H1 (cell line): Measurements from ENCODE around the gene SLC38A10. TPM values are rescaled to one million over a fixed set of nuclear protein-coding genes. Genes with fewer than 3 reads are reported as not detected.
A peak's percentile ranks its signal among the peaks of the same experiment; 100 is the strongest.

Source experiments
- CTCF ChIA-PET: fragments of 300-600 bp; sonication (Branson Sonifier 250); formaldehyde crosslinking; loops from one replicate; lab custom pipeline; 2021; ENCODE audit not compliant: partially characterized antibody; lab: Charles Lee
- POLR2A ChIA-PET: fragments of 300-600 bp; sonication (Branson Sonifier 250); formaldehyde crosslinking; loops from one replicate; lab custom pipeline; 2021; ENCODE audit warnings: inconsistent platforms; ENCODE audit not compliant: partially characterized antibody; lab: Charles Lee
- DNase-seq, 2 experiments: peaks; one replicate each; pipeline versions ENCODE4 v3.0.0 to v3.0.0-alpha.2; 2010 to 2022; ENCODE audit warnings: low spot score in 2 of 2, low read depth in 1 of 2, mixed read lengths in 1 of 2
- FAIRE-seq: peaks from 2 replicates; lab custom pipeline; 2011; peaks lifted over from hg19 to GRCh38; lab: Jason Lieb, UNC
- H2AFZ ChIP-seq: 2 replicates; pipeline ENCODE4 v1.8.1; 2012; ENCODE audit warnings: low read length, inconsistent platforms
- H2AK5ac ChIP-seq: 2 replicates; pipeline ENCODE4 v1.6.1; 2013; ENCODE audit warnings: low read depth, low read length
- H2BK120ac ChIP-seq: replicated peaks from 2 replicates; pipeline ENCODE3; 2013; ENCODE audit warnings: low read depth, low read length, inconsistent platforms
- H2BK12ac ChIP-seq: 2 replicates; pipeline ENCODE4 v1.6.1; 2013; ENCODE audit warnings: low read depth, low read length
- H2BK15ac ChIP-seq: 2 replicates; pipeline ENCODE4 v1.6.1; 2013; ENCODE audit warnings: low read length
- H2BK20ac ChIP-seq: 2 replicates; pipeline ENCODE4 v1.6.1; 2013; ENCODE audit warnings: low read length
- H2BK5ac ChIP-seq: 2 replicates; pipeline ENCODE4 v1.6.1; 2013; ENCODE audit warnings: low read depth, low read length
- H3K14ac ChIP-seq: 2 replicates; pipeline ENCODE4 v1.6.1; 2013; ENCODE audit warnings: inconsistent platforms; ENCODE audit not compliant: insufficient read length
- H3K18ac ChIP-seq: 2 replicates; pipeline ENCODE4 v1.6.1; 2013; ENCODE audit warnings: low read length; ENCODE audit errors: extremely low read depth
- H3K23ac ChIP-seq: 2 replicates; pipeline ENCODE4 v1.6.1; 2013; ENCODE audit warnings: inconsistent platforms; ENCODE audit not compliant: insufficient read length
- H3K23me2 ChIP-seq: 2 replicates; pipeline ENCODE4 v1.6.1; 2013; ENCODE audit warnings: low read depth, low read length
- H3K27ac ChIP-seq: 2 replicates; pipeline ENCODE4 v1.6.1; 2011; ENCODE audit warnings: low read depth, low read length, inconsistent platforms
- H3K27me3 ChIP-seq, 4 experiments: replicated peaks in 1 of 4; 1 replicate in 1 of 4; 2 replicates in 3 of 4; pipeline versions ENCODE4 v1.6.1 to v1.8.1; 2011 to 2013; ENCODE audit warnings: low read length in 3 of 4, mild to moderate bottlenecking in 3 of 4, inconsistent platforms in 2 of 4, mixed read lengths in 2 of 4, moderate library complexity in 1 of 4; ENCODE audit not compliant: control insufficient read depth in 3 of 4, insufficient read depth in 3 of 4; ENCODE audit errors: extremely low read depth in 1 of 4
- H3K36me3 ChIP-seq, 4 experiments: 2 replicates each; pipeline versions ENCODE4 v1.6.1 to v1.8.1; 2011 to 2013; ENCODE audit warnings: mild to moderate bottlenecking in 4 of 4, low read length in 3 of 4, moderate library complexity in 2 of 4, control low read depth in 1 of 4, inconsistent platforms in 1 of 4; ENCODE audit not compliant: insufficient read depth in 4 of 4, control insufficient read depth in 2 of 4
- H3K4ac ChIP-seq: replicated peaks from 2 replicates; pipeline ENCODE3; 2013; ENCODE audit warnings: low read length, low read depth, mixed read lengths, inconsistent platforms; ENCODE audit not compliant: insufficient read length
- H3K4me1 ChIP-seq, 4 experiments: replicated peaks in 1 of 4; 1 replicate in 1 of 4; 2 replicates in 3 of 4; pipeline versions ENCODE4 v1.6.1 to v1.8.1; 2011 to 2013; ENCODE audit warnings: low read length in 3 of 4, inconsistent platforms in 2 of 4, mixed read lengths in 1 of 4; ENCODE audit not compliant: insufficient read depth in 4 of 4, control insufficient read depth in 3 of 4
- H3K4me2 ChIP-seq, 2 experiments: 2 replicates each; pipeline versions ENCODE4 v1.6.1 to v1.8.1; 2011 to 2013; ENCODE audit warnings: low read depth in 2 of 2, low read length in 2 of 2, control low read depth in 1 of 2, inconsistent platforms in 1 of 2, mild to moderate bottlenecking in 1 of 2; ENCODE audit not compliant: insufficient read depth in 1 of 2
- H3K4me3 ChIP-seq, 4 experiments: fragments of 200-600, 300-600 bp in 1 of 4; sonication (generic), shearing (Covaris generic), sonication (Bioruptor Twin) in 1 of 4; 2 replicates each; pipeline versions ENCODE4 v1.5.1 to v1.8.1; 2011 to 2016; ENCODE audit warnings: low read length in 4 of 4, low read depth in 3 of 4, control low read depth in 2 of 4, inconsistent platforms in 2 of 4, mild to moderate bottlenecking in 2 of 4, mixed read lengths in 1 of 4, moderate library complexity in 1 of 4; ENCODE audit not compliant: insufficient read depth in 2 of 4; ENCODE audit errors: extremely low read depth in 1 of 4
- H3K56ac ChIP-seq: replicated peaks from 2 replicates; pipeline ENCODE3; 2013; ENCODE audit warnings: low read depth, mild to moderate bottlenecking, mixed read lengths, low read length, inconsistent platforms; ENCODE audit not compliant: insufficient read length
- H3K79me1 ChIP-seq: 2 replicates; pipeline ENCODE4 v1.6.1; 2013; ENCODE audit warnings: low read depth, low read length, control low read depth
- H3K79me2 ChIP-seq, 2 experiments: 2 replicates each; pipeline versions ENCODE4 v1.6.1 to v1.8.1; 2012 to 2013; ENCODE audit warnings: low read length in 2 of 2, mild to moderate bottlenecking in 2 of 2, inconsistent platforms in 1 of 2; ENCODE audit not compliant: insufficient read depth in 2 of 2, control insufficient read depth in 1 of 2
- H3K9ac ChIP-seq, 4 experiments: replicated peaks in 1 of 4; 1 replicate in 1 of 4; 2 replicates in 3 of 4; pipeline versions ENCODE4 v1.6.1 to v1.8.1; 2011 to 2013; ENCODE audit warnings: low read depth in 3 of 4, low read length in 3 of 4, control low read depth in 2 of 4, mild to moderate bottlenecking in 2 of 4, moderate library complexity in 2 of 4, inconsistent platforms in 1 of 4; ENCODE audit errors: extremely low read depth in 1 of 4
- H3K9me3 ChIP-seq, 2 experiments: 2 replicates each; pipeline versions ENCODE4 v1.6.1 to v1.8.1; 2012 to 2013; ENCODE audit warnings: mild to moderate bottlenecking in 2 of 2, moderate library complexity in 2 of 2, control low read depth in 1 of 2, inconsistent platforms in 1 of 2, low read depth in 1 of 2, low read length in 1 of 2, mixed read lengths in 1 of 2; ENCODE audit not compliant: insufficient read depth in 2 of 2
- H4K20me1 ChIP-seq, 2 experiments: replicated peaks in 1 of 2; 2 replicates each; pipeline versions ENCODE3 to v1.8.1; 2011 to 2013; ENCODE audit warnings: inconsistent platforms in 2 of 2, low read length in 2 of 2, mild to moderate bottlenecking in 1 of 2; ENCODE audit not compliant: insufficient read depth in 2 of 2, control insufficient read depth in 1 of 2
- H4K5ac ChIP-seq: 2 replicates; pipeline ENCODE4 v1.6.1; 2013; ENCODE audit warnings: low read length, low read depth, mixed read lengths, inconsistent platforms; ENCODE audit not compliant: insufficient read length
- H4K8ac ChIP-seq: 2 replicates; pipeline ENCODE4 v1.8.0; 2013; ENCODE audit warnings: mild to moderate bottlenecking, moderate library complexity, low read length, inconsistent platforms; ENCODE audit not compliant: insufficient read depth; ENCODE audit errors: extremely low read depth
- H4K91ac ChIP-seq: replicated peaks from 2 replicates; pipeline ENCODE3; 2013; ENCODE audit warnings: low read length, mixed read lengths, inconsistent platforms; ENCODE audit not compliant: insufficient read length
- CTBP2 ChIP-seq: IDR thresholded peaks from 2 replicates; pipeline ENCODE4 v1.7.0; 2011; ENCODE audit warnings: borderline replicate concordance, mild to moderate bottlenecking, moderate library complexity, mixed read lengths, low read length; ENCODE audit not compliant: insufficient read depth, insufficient read length
- FOSL1 ChIP-seq: IDR thresholded peaks from 2 replicates; pipeline ENCODE4 v1.6.1; 2011; ENCODE audit warnings: mild to moderate bottlenecking, low read depth, low read length, moderate library complexity; ENCODE audit not compliant: insufficient read depth
- KDM1A ChIP-seq: fragments of 200-600, 300-600 bp; sonication (generic); IDR thresholded peaks from 2 replicates; pipeline ENCODE4 v1.7.1; 2016; ENCODE audit warnings: mild to moderate bottlenecking, low read length, borderline replicate concordance
- RAD21 ChIP-seq, 2 experiments: IDR thresholded peaks in 1 of 2; conservative IDR thresholded peaks in 1 of 2; 2 replicates each; pipeline ENCODE4 v1.6.1; 2011; ENCODE audit warnings: low read depth in 2 of 2, low read length in 2 of 2, improper control_type of control experiment in 1 of 2, inconsistent platforms in 1 of 2, mild to moderate bottlenecking in 1 of 2, moderate library complexity in 1 of 2
- RNF2 ChIP-seq: fragments of 200-900, 300-1000 bp; sonication (generic); IDR thresholded peaks from 2 replicates; pipeline ENCODE4 v1.7.1; 2016; ENCODE audit warnings: borderline replicate concordance, low read depth, mild to moderate bottlenecking, antibody characterized with exemption, low read length; ENCODE audit not compliant: poor library complexity, severe bottlenecking; ENCODE audit errors: missing control alignments
- SRF ChIP-seq: IDR thresholded peaks from 2 replicates; pipeline ENCODE4 v1.6.1; 2011; ENCODE audit warnings: mild to moderate bottlenecking, low read depth, low read length, moderate library complexity
- WGBS, 2 experiments: shearing (Covaris generic) in 1 of 2; methylation state at CpG; one replicate each; pipeline versions ENCODE4 v1.1.6 to v1.1.7; 2013 to 2015; ENCODE audit warnings: low lambda C conversion rate in 2 of 2, mixed read lengths in 2 of 2, inconsistent platforms in 1 of 2, low coverage in 1 of 2, missing lambda C conversion rate in 1 of 2; ENCODE audit not compliant: insufficient replicate concordance in 2 of 2, insufficient coverage in 1 of 2, insufficient read length in 1 of 2; ENCODE audit errors: extremely low coverage in 1 of 2, missing lambda C conversion rate in 1 of 2; 5-methylcytosine and 5-hydroxymethylcytosine counted together
- polyA plus RNA-seq, 7 experiments: library from polyadenylated mRNA; depleted of rRNA in 3 of 7; stranded (reverse) in 5 of 7; unstranded in 2 of 7; fragments of >200 nt in 5 of 7; fragments of 200-250 nt in 2 of 7; gene quantifications; 1 replicate in 5 of 7; 2 replicates in 1 of 7; 4 replicates in 1 of 7; pipeline versions ENCODE4 v1.2.1 to v1.2.3, GENCODE V29; 2011 to 2013; ENCODE audit warnings: missing spikeins in 2 of 7, mixed read lengths in 2 of 7
- total RNA-seq: library from RNA; stranded (reverse); fragmentation: NEBNext Ultra II Directional; extraction: Animal tissue kit (Norgen Biotek cat#: 25700); gene quantifications from 2 replicates; pipeline ENCODE4 v1.2.1, GENCODE V29; 2021
- TF ChIP-seq, protein P1 (sequence below), 3 experiments: IDR thresholded peaks; 1 replicate in 2 of 3; 2 replicates in 1 of 3; pipeline versions ENCODE4 v1.5.1 to v1.6.1; 2011; ENCODE audit warnings: low read length in 3 of 3, mild to moderate bottlenecking in 3 of 3, inconsistent platforms in 2 of 3, low read depth in 1 of 3, moderate library complexity in 1 of 3; ENCODE audit not compliant: insufficient read depth in 1 of 3; ENCODE audit errors: control extremely low read depth in 1 of 3

SLC38A10 gene
- total and polyA plus RNA-seq, 2 of the 8 experiments (the other 6 are each of a cell fraction or from before 2014, with no cell fraction given): 26.4 to 41.0 TPM

DNA sequence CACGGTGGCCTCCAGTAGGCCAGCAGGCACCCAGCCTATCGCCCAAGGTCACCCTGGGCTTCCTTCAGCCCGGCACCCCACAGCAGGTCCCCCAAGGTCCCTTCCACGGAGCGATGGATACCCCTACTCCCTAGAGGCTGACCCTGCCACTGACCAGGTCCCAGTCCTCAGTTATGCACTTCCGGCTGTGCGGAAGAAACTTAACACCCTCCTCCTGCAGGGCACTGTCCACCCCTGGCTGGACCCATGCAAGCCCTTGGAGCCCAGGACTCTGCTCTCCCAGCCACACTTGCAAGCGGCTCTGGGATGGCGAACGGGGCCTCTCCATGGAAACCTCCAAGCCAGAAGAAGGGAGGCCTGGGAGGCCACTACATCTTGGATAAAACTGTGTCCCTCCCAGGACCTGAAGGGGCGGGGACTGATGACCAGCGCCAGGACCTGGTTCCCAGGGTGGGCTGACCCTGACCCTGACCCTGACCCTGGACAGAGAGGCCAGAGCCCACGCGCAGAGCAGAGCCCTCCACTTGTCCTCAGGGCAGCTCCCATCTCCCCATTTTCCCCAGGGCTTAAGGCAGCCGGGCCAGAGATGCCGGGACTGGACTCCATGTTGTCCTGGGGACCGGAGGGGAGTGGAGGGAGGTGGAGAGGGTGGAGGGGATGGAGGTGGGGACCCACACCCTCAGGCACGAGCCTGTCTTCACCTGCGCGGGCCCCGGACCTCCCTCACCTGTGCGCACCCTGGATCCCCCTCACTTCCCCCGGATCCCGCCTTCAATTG, 73.1 kb downstream of the SLC38A10 start:
- Histone ChIP-seq H3K56ac (no peak overlapping the region), H3K27me3 (peaks cover 0 to 2% (median 0%) of the 10 kb centered on the region in 4 experiments; a peak in 2 of 7 replicates), H2BK20ac (no peak overlapping the region), H3K79me2 (peaks cover 0 to 15% of the 10 kb centered on the region in 2 experiments; a peak in 1 of 4 replicates), H3K18ac (no peak overlapping the region), H2BK12ac (no peak overlapping the region), H2BK5ac (no peak overlapping the region), H2BK15ac (no peak overlapping the region), H3K27ac (no peak overlapping the region), H2AFZ (no peak overlapping the region), H3K14ac (no peak overlapping the region), H3K36me3 (peaks cover 0 to 5% (median 0%) of the 10 kb centered on the region in 4 experiments; a peak in 1 of 8 replicates), H4K5ac (no peak overlapping the region), H2AK5ac (no peak overlapping the region), H3K4me2 (peak overlapping the region; percentile 87 to 90), H4K91ac (no peak overlapping the region), H4K20me1 (peaks cover 4 to 10% of the 10 kb centered on the region in 2 experiments), H3K4me1 (peaks cover 0 to 12% (median 9%) of the 10 kb centered on the region in 4 experiments; a peak in 5 of 7 replicates), H2BK120ac (no peak overlapping the region), H3K9ac (peak overlapping the region in 3 of 4 experiments; percentile 34 to 58 (median 44); a peak in 5 of 7 replicates), H3K23me2 (peaks cover 12% of the 10 kb centered on the region; the same call in 1 of the 2 replicates), H4K8ac (no peak overlapping the region), H3K4ac (peak overlapping the region; percentile 53), H3K79me1 (peaks cover 18% of the 10 kb centered on the region), H3K4me3 (peak overlapping the region; percentile 74 to 98 (median 76)), H3K9me3 (no peaks in the 10 kb centered on the region), H3K23ac (no peak overlapping the region)
- no peak for DNase-seq
- 47% methylated on average over 16 of the region's 24 CpGs; no CpG with 5 or more reads in 1 of the 2 experiments for WGBS, 2 experiments
- CTCF ChIA-PET: interaction anchor here (0.6 to 1.5 kb wide), 7 partner anchors 8 to 411 kb away, joined by 3 read pairs; partner anchors contain the start of genes NDUFAF8 and TEPSIN
- no peak for FAIRE-seq
- POLR2A ChIA-PET: interaction anchor here (0.8 to 2.8 kb wide), 6 partner anchors 15 to 26 kb away, joined by 3 to 18 read pairs (median 4); partner anchors contain the start of genes NDUFAF8 and TEPSIN
- TF ChIP-seq SRF (no peak), KDM1A (no peak), RNF2 (no peak), FOSL1 (no peak), RAD21 (IDR thresholded peaks at IDR 0.05 in 1 of 2, conservative IDR thresholded peaks at IDR 0.05 in 1 of 2; ENCODE audit: low read depth in 2 of 2, low read length in 2 of 2) (no peak), CTBP2 (no peak)
- TF ChIP-seq, protein P1, sequence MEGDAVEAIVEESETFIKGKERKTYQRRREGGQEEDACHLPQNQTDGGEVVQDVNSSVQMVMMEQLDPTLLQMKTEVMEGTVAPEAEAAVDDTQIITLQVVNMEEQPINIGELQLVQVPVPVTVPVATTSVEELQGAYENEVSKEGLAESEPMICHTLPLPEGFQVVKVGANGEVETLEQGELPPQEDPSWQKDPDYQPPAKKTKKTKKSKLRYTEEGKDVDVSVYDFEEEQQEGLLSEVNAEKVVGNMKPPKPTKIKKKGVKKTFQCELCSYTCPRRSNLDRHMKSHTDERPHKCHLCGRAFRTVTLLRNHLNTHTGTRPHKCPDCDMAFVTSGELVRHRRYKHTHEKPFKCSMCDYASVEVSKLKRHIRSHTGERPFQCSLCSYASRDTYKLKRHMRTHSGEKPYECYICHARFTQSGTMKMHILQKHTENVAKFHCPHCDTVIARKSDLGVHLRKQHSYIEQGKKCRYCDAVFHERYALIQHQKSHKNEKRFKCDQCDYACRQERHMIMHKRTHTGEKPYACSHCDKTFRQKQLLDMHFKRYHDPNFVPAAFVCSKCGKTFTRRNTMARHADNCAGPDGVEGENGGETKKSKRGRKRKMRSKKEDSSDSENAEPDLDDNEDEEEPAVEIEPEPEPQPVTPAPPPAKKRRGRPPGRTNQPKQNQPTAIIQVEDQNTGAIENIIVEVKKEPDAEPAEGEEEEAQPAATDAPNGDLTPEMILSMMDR (IDR thresholded peaks at IDR 0.05; ENCODE audit: control extremely low read depth in 1 of 3, insufficient read depth in 1 of 3, low read depth in 1 of 3, low read length in 3 of 3): no peak
